K562 (cell line): Measurements from ENCODE around the gene TGM1. TPM values are rescaled to one million over a fixed set of nuclear protein-coding genes. Genes with fewer than 3 reads are reported as not detected.

Experiments used
- ARID4B ChIP-seq: sonication (generic); formaldehyde crosslinking; IDR thresholded peaks from 2 replicates; pipeline ENCODE4 v1.8.0; 2022; ENCODE audit warnings: mild to moderate bottlenecking, missing genetic modification reagents
- COPS2 ChIP-seq: fragments of 450-650 bp; conservative IDR thresholded peaks from 2 replicates; pipeline ENCODE4 v1.6.1; 2016; ENCODE audit warnings: mild to moderate bottlenecking, moderate library complexity
- CTCFL ChIP-seq: IDR thresholded peaks from 2 replicates; pipeline ENCODE4 v1.6.1; 2011; ENCODE audit warnings: borderline replicate concordance, low read depth, mild to moderate bottlenecking, moderate library complexity, low read length; ENCODE audit not compliant: insufficient read depth, poor library complexity, severe bottlenecking
- MGA ChIP-seq: fragments of 450-650 bp; IDR thresholded peaks from 2 replicates; pipeline ENCODE4 v1.6.1; 2016; ENCODE audit warnings: mild to moderate bottlenecking, moderate library complexity
- SUPT5H ChIP-seq: fragments of 450-650 bp; IDR thresholded peaks from 2 replicates; pipeline ENCODE4 v1.6.1; 2016
- YY1 ChIP-seq, 3 experiments: IDR thresholded peaks; 2 replicates each; pipeline ENCODE4 v1.6.1; 2011; ENCODE audit warnings: low read length in 2 of 3, mild to moderate bottlenecking in 2 of 3, moderate library complexity in 2 of 3, borderline replicate concordance in 1 of 3, control low read depth in 1 of 3, low read depth in 1 of 3; ENCODE audit not compliant: insufficient read depth in 3 of 3, insufficient replicate concordance in 2 of 3, control insufficient read depth in 1 of 3, insufficient read length in 1 of 3; ENCODE audit errors: extremely low read depth in 1 of 3
- ZNF133 ChIP-seq: fragments of 250-450 bp; sonication (Bioruptor Pico); IDR thresholded peaks from 2 replicates; pipeline ENCODE4 v1.4.0; 2020; ENCODE audit warnings: mild to moderate bottlenecking
- polyA plus RNA-seq, 8 experiments: library from polyadenylated mRNA; depleted of rRNA in 4 of 8; stranded (reverse) in 5 of 8; unstranded in 3 of 8; fragments of >200 nt; fragmentation: Nextera tagmentation in 2 of 8; fragmentation: Illumina TruSeq in 1 of 8; extraction: Ambion mirVana in 2 of 8; extraction: Trizol in 1 of 8; gene quantifications; 2 replicates each; pipeline versions ENCODE4 v1.2.1 to v1.2.3, GENCODE V29; 2011 to 2014; ENCODE audit warnings: inconsistent platforms in 1 of 8, missing spikeins in 1 of 8
- total RNA-seq, 7 experiments: library from RNA; depleted of rRNA in 6 of 7; stranded (reverse); fragments of >200 nt in 6 of 7; fragmentation: Illumina TruSeq in 2 of 7; extraction: Trizol in 2 of 7; gene quantifications; 2 replicates each; pipeline versions ENCODE4 v1.2.1 to v1.2.3, GENCODE V29; 2011 to 2021; ENCODE audit warnings: low replicate concordance in 1 of 7

Gene TGM1
- total and polyA plus RNA-seq, 9 of the 15 experiments (the other 6 are each of a cell fraction or from before 2014, with no cell fraction given), result 0.13 to 4.4 (median 0.88) TPM

- TF ChIP-seq SUPT5H (peak; percentile 62), ARID4B (CRISPR knock-in tag) (peak; percentile 20; the same call in 1 of the 2 replicates), COPS2 (no peak), YY1 (IDR thresholded peaks at IDR 0.05; ENCODE audit: borderline replicate concordance in 1 of 3, control insufficient read depth in 1 of 3, extremely low read depth in 1 of 3, insufficient read depth in 3 of 3, insufficient read length in 1 of 3, insufficient replicate concordance in 2 of 3, low read depth in 1 of 3, low read length in 2 of 3) (peak in 2 of 3 experiments; percentile 32 to 62), MGA (peak; percentile 93), ZNF133 (no peak), CTCFL (peak; percentile 96)
Observed at GRCh38 chr14:24271134-24271833, 8.3 kb upstream of the TGM1 start, which contains the start of gene RABGGTA (continued).
